RWPE1 (cell line): ENCODE data around the gene MRPS17.
A peak's percentile ranks its signal among the peaks of the same experiment; 100 is the strongest.
"Not testable (repeated sequence)": the region's sequence is repeated elsewhere in the genome, so short reads cannot be mapped to it uniquely, and the experiment has no call there.

Experiments
- CTCF ChIA-PET: fragments of 350-600 bp; sonication (Branson Sonifier 250); formaldehyde crosslinking; extraction: SDS; loops from one replicate; lab custom pipeline; 2021; lab: Yijun Ruan, JAX
- POLR2A ChIA-PET: fragments of 400-600 bp; formaldehyde crosslinking; extraction: SDS; loops from one replicate; lab custom pipeline; 2020; ENCODE audit warnings: antibody characterized with exemption; ENCODE audit not compliant: low non-redundant PET; lab: Yijun Ruan, JAX
- DNase-seq: peaks from one replicate; pipeline ENCODE4 v3.0.0; 2012; ENCODE audit warnings: low spot score
- H3K27ac ChIP-seq: fragments of 450-650 bp; 2 replicates; pipeline ENCODE4 v1.5.1; 2017
- TF ChIP-seq, protein P1 (sequence below): fragments of 450-650 bp; conservative IDR thresholded peaks from 2 replicates; pipeline ENCODE4 v1.5.1; 2017; ENCODE audit warnings: low read depth, mild to moderate bottlenecking

The MRPS17 gene

DNA sequence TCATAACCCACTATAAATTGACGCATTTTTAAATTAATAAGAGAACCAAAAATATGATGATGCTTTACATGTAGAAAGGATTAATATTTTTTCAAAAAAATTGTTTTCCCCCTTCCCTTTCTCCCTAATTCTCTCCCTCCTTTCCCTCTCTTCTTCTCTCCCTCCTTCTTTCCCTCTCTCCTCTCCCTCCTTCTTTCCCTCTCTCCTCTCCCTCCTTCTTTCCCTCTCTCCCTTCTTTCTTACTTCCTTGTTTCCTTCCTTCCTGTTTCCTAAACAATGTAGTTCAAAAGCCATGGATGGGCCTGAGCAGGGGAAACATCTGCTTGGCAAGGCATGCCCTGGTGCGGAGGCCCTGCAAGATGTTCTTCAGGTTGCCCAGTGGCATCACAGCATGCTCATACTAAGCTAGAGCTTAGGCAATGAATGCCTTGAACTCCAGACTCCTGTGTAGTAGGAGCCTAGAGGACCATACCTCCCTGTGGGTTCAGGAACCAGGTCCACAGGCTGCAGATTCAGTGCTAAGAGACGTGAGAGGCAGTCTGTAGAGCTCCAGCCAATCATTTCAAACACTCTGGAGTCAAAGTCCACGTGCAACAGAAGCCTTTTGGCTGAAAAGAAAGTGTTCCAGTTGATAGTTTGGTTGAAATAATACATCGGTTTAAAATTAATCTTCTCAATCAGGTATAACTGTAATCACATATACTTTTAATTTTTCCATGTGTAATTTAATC lies 20.1 kb upstream of the MRPS17 start:
- ChIA-PET CTCF (interaction anchor here (0.6 kb wide), 1 partner anchor 39 kb away, joined by 3 read pairs; no protein-coding TSS in a partner anchor), POLR2A (no interaction called here)
- no peak overlapping the region for H3K27ac ChIP-seq
- DNase-seq: no peak
- TF ChIP-seq, protein P1, sequence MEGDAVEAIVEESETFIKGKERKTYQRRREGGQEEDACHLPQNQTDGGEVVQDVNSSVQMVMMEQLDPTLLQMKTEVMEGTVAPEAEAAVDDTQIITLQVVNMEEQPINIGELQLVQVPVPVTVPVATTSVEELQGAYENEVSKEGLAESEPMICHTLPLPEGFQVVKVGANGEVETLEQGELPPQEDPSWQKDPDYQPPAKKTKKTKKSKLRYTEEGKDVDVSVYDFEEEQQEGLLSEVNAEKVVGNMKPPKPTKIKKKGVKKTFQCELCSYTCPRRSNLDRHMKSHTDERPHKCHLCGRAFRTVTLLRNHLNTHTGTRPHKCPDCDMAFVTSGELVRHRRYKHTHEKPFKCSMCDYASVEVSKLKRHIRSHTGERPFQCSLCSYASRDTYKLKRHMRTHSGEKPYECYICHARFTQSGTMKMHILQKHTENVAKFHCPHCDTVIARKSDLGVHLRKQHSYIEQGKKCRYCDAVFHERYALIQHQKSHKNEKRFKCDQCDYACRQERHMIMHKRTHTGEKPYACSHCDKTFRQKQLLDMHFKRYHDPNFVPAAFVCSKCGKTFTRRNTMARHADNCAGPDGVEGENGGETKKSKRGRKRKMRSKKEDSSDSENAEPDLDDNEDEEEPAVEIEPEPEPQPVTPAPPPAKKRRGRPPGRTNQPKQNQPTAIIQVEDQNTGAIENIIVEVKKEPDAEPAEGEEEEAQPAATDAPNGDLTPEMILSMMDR: no peak

DNA sequence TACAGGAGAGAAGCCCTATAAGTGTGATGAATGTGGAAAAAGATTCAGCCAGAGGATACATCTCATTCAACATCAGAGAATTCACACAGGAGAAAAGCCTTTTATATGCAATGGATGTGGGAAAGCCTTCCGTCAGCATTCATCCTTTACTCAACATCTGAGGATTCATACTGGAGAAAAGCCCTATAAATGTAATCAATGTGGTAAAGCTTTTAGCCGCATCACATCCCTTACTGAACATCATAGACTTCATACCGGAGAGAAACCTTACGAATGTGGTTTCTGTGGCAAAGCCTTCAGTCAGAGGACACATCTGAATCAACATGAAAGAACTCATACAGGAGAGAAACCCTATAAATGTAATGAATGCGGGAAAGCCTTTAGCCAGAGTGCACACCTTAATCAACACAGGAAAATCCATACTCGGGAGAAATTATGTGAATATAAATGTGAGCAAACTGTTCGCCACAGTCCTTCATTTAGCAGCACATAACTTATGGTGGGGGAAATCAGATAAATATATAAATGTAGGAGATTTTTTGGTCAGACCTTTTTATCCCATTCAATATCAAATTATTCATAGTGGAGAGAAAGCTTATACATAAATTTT lies 12.1 kb upstream of the MRPS17 start:
- CTCF ChIA-PET: no interaction called here
- POLR2A ChIA-PET: no interaction called here
- no peak for DNase-seq
- no peak overlapping the region for H3K27ac ChIP-seq
- TF ChIP-seq, protein P1: no peak

DNA sequence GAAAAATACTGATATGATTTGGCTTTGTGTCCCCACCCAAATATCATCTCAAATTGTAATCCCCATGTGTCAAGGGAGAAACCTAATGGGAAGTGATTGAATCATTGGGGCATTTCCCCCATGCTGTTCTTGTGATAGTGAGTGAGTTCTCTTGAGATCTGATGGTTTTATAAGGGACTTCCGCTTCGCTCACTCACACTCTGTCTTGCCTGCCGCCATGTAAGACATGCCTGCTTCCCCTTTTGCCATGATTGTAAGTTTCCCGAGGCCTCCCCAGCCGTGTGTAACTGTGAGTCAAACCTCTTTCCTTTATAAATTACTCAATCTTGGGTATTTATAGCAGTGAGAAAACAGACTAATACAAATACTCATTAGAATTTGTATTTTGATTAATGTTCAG lies 5.1 kb upstream of the MRPS17 start:
- ChIA-PET POLR2A (no interaction called here), CTCF (interaction anchor here (0.6 kb wide), 1 partner anchor 519 kb away, joined by 5 read pairs; no protein-coding TSS in a partner anchor)
- no peak for DNase-seq
- no peak overlapping the region for H3K27ac ChIP-seq
- TF ChIP-seq, protein P1: no peak

DNA sequence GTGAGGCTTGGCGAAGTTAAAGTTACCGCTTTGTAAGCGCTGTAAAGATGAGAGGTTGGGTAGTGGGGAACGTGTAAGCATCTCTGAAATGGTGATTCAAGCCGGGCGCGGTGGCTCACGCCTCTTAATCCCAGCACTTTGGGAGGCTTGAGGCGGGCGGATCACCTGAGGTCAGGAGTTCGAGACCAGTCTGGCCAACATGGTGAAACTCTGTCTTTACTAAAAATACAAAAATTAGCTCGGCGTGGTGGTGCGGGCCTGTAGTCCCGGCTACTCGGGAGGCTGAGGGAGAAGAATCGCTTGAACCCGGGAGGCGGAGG lies 635 bp downstream of the MRPS17 start:
- H3K27ac ChIP-seq: peak overlapping the region; percentile 70
- DNase-seq, POLR2A ChIA-PET, CTCF ChIA-PET: not testable (repeated sequence)

DNA sequence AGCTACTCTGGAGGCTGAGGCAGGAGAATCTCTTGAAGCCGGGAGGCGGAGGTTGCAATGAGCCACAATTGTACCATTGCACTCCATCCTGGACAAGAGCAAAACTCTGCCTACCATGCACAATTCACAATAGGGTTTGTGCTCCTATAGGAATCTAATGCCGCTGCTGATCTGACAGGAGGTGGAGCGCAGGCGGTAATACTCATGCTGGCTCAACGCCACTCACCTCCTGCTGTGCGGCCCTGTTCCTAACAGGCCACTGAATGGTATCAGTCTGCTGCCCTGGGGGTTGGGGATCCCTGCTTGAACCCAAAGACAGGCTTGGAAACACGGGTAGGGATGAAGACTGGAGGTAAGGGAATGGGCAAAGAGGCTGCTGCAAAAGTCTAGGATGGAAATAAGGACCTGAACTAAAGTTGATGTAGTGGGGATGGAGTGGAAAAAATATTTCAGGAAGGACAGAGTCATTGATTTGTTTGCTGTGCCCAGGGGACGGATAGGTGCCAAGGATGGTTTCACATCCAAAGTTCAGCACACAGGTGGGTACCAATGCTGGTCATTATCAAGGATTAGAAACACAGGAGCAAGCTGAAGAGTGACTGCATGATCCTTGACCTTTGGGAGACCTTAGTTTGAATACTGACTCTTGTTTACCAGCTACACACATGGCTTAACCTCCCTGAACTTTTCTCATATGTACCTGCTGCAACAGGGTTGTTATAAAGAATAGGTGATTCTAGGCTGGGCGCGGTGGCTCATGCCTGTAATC lies 2.2 kb downstream of the MRPS17 start:
- ChIA-PET POLR2A (no interaction called here), CTCF (no interaction called here)
- no peak for DNase-seq
- no peak overlapping the region for H3K27ac ChIP-seq
- TF ChIP-seq, protein P1: no peak

DNA sequence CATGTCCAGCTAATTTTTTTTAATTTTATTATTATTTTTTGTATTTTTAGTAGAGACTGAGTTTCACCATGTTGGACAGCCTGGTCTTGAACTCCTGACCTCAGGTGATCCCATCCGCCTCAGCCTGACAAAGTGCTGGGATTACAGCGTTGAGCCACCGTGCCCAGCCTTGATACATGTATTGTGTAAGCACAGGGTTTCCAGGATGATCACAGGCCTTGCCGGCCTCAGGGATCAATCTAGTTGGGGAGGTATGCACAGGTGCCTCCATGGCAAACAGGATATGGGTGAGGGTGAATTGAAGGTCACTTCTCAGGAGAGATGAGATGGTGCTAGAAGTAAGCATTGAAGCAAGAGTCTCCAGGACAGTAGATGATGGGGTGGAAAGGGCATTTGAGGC lies 5.5 kb downstream of the MRPS17 start:
- CTCF ChIA-PET: no interaction called here
- POLR2A ChIA-PET: interaction anchor here (0.6 kb wide), 1 partner anchor 123 kb away, joined by 3 read pairs; no protein-coding TSS in a partner anchor
- TF ChIP-seq, protein P1: no peak
- DNase-seq: no peak
- no peak overlapping the region for H3K27ac ChIP-seq
